GM10266 (cell line): ENCODE measurements around the gene PAFAH2.

Source experiments
- DNase-seq: peaks from one replicate; pipeline ENCODE4 v3.0.0; 2012; ENCODE audit errors: extremely low spot score
- TF ChIP-seq, protein P1 (sequence below): IDR thresholded peaks from 2 replicates; pipeline ENCODE4 v1.5.1; 2012; ENCODE audit warnings: mild to moderate bottlenecking, low read depth; ENCODE audit not compliant: control insufficient read depth, insufficient read depth; ENCODE audit errors: missing control alignments

The PAFAH2 gene

DNA sequence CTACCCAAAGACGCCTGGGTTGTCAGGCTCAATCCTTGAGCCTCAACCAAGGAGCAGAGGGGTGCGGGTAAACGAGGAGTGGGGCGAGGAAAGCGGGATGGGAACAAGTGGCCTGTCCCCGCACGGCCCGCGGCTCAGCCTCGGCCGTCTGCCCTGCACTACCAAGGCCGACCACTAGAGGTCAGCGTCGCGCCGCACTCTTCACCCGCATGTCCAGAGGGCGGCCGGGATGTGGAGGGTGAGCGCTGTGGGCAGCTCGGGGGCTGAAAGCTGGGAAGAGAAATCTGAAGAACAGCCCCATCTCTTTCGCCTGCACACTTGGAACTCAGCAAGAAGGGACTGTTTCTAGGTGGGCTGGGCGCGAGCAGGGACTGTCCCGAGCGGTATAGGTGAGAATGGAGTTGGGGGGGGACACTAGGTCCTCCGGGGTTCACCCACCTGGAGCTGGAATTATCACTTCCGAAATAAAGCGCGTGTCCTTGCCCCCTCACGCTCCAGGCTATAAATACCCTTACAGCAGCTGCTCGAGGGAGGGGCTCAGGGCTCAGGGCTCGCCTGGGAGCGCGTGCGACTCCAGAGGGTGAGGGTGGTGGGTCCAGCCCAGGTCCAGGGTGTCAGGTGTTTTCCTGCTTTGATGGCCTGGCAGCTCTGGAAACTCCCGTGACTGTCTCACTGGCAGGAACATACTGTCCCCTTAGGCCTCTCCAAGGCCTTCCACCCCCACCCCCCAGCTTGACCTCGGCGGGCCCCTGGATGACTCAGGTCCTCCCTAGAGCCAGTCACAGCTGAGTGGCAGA lies 38.3 kb upstream of the PAFAH2 start:
- peak; percentile 92 for DNase-seq
- TF ChIP-seq, protein P1, sequence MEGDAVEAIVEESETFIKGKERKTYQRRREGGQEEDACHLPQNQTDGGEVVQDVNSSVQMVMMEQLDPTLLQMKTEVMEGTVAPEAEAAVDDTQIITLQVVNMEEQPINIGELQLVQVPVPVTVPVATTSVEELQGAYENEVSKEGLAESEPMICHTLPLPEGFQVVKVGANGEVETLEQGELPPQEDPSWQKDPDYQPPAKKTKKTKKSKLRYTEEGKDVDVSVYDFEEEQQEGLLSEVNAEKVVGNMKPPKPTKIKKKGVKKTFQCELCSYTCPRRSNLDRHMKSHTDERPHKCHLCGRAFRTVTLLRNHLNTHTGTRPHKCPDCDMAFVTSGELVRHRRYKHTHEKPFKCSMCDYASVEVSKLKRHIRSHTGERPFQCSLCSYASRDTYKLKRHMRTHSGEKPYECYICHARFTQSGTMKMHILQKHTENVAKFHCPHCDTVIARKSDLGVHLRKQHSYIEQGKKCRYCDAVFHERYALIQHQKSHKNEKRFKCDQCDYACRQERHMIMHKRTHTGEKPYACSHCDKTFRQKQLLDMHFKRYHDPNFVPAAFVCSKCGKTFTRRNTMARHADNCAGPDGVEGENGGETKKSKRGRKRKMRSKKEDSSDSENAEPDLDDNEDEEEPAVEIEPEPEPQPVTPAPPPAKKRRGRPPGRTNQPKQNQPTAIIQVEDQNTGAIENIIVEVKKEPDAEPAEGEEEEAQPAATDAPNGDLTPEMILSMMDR: peak; percentile 98

DNA sequence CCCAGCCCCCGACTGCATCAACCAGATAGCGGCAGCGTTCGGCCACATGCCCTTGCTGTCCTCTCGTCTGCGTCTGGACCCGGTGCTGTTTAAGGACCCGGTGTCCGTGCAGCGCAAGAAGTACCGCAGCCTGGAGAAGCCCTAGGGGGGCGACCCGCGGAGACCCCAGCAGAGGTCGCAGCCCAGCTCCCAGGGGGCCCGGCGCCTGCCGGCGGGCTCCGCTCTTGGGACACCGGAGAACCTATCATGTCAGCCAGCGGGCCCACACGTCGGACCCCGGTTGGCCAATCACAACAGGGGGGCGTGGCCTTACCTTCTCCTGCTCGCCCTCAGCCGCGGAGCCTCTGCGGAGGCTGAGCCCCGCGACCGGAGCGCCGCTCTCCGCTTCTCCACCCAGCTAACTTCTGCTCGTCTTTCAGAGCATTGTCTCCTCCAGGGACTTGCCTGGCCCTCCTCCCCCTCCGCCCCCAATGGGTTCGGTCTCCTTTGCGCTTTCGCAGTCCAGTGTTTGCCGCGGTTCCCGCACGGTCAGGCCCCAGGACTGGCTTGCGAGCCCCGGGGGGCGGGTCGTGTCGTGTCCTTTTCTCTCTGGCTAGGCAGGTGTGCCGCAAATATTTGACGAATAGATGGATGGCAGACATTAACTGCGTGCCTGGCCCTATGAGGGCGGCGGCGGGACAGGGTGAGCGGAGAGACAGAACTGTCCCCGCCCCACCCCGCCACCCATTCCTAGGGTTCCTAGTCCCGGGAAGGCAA lies 37.5 kb upstream of the PAFAH2 start:
- DNase-seq: peak; percentile 96
- TF ChIP-seq, protein P1: no peak

DNA sequence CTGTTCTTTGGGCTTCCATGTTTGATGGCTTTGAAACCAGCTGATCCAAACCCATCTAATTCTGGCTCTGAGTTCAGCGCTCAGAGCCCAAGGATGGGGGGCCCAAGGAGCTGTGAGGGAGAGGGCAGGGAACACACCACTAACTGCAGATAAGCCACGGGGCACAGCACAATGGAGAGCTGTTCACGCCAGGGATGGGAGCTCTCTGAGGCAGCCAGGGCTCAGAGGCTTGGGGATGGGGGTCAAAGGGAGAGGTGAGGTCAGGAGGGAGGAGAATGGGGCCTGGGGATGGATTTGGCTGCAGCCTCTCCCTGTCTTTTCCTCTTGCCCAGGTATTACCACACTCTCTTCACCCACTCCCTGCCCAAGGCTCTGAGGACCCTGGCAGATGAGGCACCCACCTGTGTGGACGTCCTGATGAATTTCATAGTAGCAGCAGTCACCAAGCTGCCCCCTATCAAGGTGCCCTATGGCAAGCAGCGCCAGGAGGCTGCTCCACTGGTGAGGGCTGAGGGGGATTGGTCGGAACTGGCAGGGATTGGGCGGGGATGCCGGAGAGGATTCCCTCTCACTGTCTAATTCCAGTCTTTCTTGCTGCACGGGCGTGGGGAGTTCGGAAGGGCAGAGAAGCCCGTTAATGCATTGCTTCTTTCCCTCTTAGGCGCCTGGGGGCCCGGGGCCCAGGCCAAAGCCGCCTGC lies 36.8 kb upstream of the PAFAH2 start:
- TF ChIP-seq, protein P1: no peak
- no peak for DNase-seq

DNA sequence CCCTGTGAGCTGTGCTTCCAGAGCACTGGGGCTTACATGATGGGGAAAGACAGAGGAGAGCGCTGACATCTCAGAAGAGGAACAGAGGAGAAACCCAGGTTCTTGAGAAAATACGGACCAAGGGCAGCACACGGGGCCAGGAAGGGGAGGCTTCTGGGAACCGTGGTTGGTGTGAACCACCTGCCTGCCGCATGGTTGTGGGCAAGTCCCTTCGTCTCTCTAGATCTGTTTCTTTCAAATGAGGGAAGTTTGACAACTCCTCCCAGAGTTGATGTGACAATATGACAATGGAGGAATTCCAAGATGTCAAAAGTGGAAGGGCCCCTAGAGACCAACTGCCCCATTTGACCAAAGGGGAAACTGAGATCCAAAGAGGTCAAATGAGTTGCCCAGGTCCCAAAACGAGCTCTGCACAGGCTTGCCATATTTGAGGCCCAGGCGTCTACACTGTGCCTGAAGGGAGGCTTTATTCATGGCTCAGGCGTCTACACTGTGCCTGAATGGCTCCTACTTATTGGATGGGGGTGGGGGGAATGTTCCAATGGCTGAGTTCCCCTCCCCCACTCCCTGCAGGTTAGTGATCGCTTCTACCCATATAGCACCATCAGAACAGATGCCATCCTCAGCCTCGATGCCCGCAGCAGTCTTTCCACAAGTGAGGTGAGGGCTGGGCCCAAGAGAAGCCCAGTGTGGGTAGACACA lies 34.9 kb upstream of the PAFAH2 start:
- no peak for DNase-seq
- TF ChIP-seq, protein P1: no peak

DNA sequence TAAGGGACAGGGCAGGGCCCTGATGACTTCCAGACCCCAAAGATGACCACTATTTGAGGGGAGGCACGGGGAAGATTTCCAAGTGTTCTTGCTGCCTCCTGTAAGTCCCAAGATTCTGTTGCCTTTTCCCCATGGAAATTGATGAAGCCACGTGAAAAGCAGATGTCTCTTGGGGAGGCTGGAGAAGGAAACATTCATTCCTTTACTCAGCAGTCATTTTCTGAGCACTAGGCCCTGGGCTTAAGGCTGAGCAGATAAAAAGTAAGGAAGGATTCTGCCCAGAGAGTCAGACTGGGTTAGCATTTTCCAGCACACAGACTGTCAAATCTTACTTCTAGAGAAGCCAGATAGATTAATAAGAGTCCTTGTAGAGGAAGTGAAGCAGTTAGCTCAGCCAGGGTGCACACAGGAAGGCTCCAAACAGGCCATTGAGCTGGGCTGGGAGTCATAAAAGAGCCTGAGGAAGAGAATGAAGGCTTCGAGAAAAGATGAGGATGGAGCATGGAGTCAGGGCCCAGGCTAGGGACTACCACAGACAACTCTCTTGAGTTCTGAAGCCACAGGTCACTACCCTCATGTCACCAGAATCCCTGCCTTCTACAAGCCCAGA lies 33.9 kb upstream of the PAFAH2 start:
- TF ChIP-seq, protein P1: no peak
- no peak for DNase-seq

DNA sequence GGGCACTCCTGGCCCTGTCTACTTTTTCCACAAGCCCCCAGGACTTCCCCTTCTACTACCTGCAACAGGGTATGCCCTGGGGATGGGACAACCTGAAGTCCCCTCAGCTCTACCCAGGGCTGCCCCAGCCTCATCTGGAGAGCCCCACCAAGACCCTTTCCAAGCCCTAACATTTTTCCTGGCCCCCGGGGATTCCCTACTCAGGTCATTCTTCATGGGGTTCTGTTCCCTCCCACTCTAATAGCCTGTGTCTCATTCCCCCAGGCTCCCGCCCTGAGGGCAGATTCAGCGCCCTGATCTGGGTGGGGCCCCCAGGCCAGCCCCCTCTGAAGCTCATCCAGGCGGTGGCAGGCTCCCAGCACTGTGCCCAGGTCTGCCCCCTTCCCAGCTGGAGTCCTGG lies 33.3 kb upstream of the PAFAH2 start:
- TF ChIP-seq, protein P1: no peak
- no peak for DNase-seq
